ENCODE measurements around the gene SART1. TPM values are rescaled to one million over a fixed set of nuclear protein-coding genes. Genes with fewer than 3 reads are reported as not detected.
"Not testable (repeated sequence)": the region's sequence is repeated elsewhere in the genome, so short reads cannot be mapped to it uniquely, and the experiment has no call there.

The SART1 gene
- total and polyA plus RNA-seq, 10 of the 15 experiments (the other 5 are each of a cell fraction or from before 2014, with no cell fraction given): 6.2 to 60.5 (median 37.4) TPM

GRCh38 chr11:66022401-66023185, 61.1 kb downstream of the SART1 start (continued):
- no peak for TF ChIP-seq CHD4 (IDR thresholded peaks at IDR 0.05)
- TF ChIP-seq BRCA1 (IDR thresholded peaks at IDR 0.05; ENCODE audit: low read depth, low read length): no peak
- TF ChIP-seq ELK1 (IDR thresholded peaks at IDR 0.05; ENCODE audit: low read depth, low read length): no peak
- peak; percentile 60 for TF ChIP-seq RAD21 (IDR thresholded peaks at IDR 0.05; ENCODE audit: insufficient read depth, low read depth, low read length)
- TF ChIP-seq RUNX3 (IDR thresholded peaks at IDR 0.05; ENCODE audit: low read length): 0 out of 2 replicates have a peak, but pooled peaks have one; percentile 21
- no peak for TF ChIP-seq BCL3 (IDR thresholded peaks at IDR 0.05; ENCODE audit: borderline replicate concordance, insufficient read depth, low read depth, low read length, poor library complexity, severe bottlenecking)
- no peak for TF ChIP-seq ATF3 (IDR thresholded peaks at IDR 0.05; ENCODE audit: borderline replicate concordance, extremely low read depth, low read depth, low read length)
- no peak for TF ChIP-seq HSF1 (IDR thresholded peaks at IDR 0.05; ENCODE audit: low read depth, low read length)
- no peak for TF ChIP-seq TCF12 (IDR thresholded peaks at IDR 0.05; ENCODE audit: low read depth, low read length)
- no peak for TF ChIP-seq ESRRA (IDR thresholded peaks at IDR 0.05; ENCODE audit: low read length)
- TF ChIP-seq ZNF24 (IDR thresholded peaks at IDR 0.05): no peak

GRCh38 chr11:66023186-66023440, 61.6 kb downstream of the SART1 start:
- POLR2A ChIA-PET: interaction anchor here (0.6 to 0.7 kb wide), 2 partner anchors 30 to 514 kb away, joined by 4 to 6 read pairs; no protein-coding TSS in a partner anchor
- H3K36me3 ChIP-seq (ENCODE audit: control insufficient read depth in 2 of 2, insufficient read depth in 2 of 2, low read length in 1 of 2); H3K27ac ChIP-seq (ENCODE audit: control insufficient read depth, insufficient read depth); in situ Hi-C loops (cut with MboI); H2AFZ ChIP-seq (ENCODE audit: control insufficient read depth, low read depth, low read length); FAIRE-seq; H3K27me3 ChIP-seq (replicated peaks in 1 of 2; ENCODE audit: control insufficient read depth in 2 of 2, insufficient read depth in 2 of 2, low read length in 1 of 2); H3K9ac ChIP-seq (ENCODE audit: control insufficient read depth, insufficient read depth, low read length); ATAC-seq; H3K4me1 ChIP-seq (ENCODE audit: control insufficient read depth, insufficient read depth, low read length); H3K9me3 ChIP-seq (replicated peaks; ENCODE audit: control insufficient read depth, insufficient read depth, low read length); intact Hi-C loops (cut with micrococcal nuclease; ENCODE audit: unreplicated experiment); H3K79me2 ChIP-seq (ENCODE audit: control insufficient read depth, insufficient read depth, low read length); H3K4me2 ChIP-seq (ENCODE audit: control insufficient read depth, insufficient read depth); H4K20me1 ChIP-seq (ENCODE audit: control insufficient read depth, insufficient read depth); H3K4me3 ChIP-seq; DNase-seq (ENCODE audit: low read depth, low spot score); BruUV-seq (replicated peaks): not testable (repeated sequence)
- SMC1A ChIA-PET (ENCODE audit: uncharacterized antibody, unreplicated experiment): interaction anchor here (0.9 to 1.9 kb wide), 4 partner anchors 21 to 245 kb away, joined by 3 to 10 read pairs (median 4); no protein-coding TSS in a partner anchor
- 14% methylated on average over 5 of the region's 5 CpGs for WGBS (ENCODE audit: insufficient coverage, insufficient replicate concordance, low lambda C conversion rate, missing lambda C conversion rate)
- RAD21 ChIA-PET (ENCODE audit: unreplicated experiment): interaction anchor here (1.3 to 1.5 kb wide), 2 partner anchors 22 to 113 kb away, joined by 4 read pairs; no protein-coding TSS in a partner anchor
- CTCF ChIA-PET: interaction anchor here (1.1 to 2.8 kb wide), 18 partner anchors 13 to 317 kb away, joined by 3 to 31 read pairs (median 6); partner anchors contain the start of genes BANF1, CCDC85B, EIF1AD and FIBP

Data from GM12878 (cell line).